Measurements from ENCODE around the gene NCLN.
"Not testable (repeated sequence)": the region's sequence is repeated elsewhere in the genome, so short reads cannot be mapped to it uniquely, and the experiment has no call there.

Gene NCLN

DNA sequence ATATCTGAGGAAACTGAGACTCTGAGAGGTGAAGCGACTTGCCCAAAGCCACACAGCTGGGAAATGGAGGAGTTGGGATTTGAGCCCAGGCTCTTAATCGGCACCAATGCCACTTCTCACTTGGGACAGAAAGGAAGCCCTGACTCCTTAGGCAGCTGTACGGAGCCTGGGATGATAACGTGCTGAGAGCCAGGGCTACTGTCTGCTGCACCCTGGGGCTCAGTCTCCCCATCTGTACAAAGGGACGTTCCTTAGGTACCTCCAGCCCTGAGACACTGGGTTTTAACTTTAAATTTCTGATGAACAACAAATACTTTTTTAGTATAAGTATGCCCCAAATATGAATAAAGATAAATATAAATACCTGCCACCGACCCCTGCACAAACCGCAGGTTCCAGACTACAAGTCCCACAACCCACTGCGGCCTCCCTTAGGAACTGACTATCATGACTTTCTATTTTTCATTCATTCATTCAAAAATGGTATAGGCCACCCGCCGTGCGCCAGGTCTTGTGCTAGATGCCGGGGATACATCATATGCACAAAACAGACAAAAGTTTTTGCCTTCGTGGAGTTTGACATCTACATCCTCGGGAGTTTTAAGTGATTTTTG, 776 bp upstream of the NCLN start:
- DNase-seq, result peak; percentile 81

DNA sequence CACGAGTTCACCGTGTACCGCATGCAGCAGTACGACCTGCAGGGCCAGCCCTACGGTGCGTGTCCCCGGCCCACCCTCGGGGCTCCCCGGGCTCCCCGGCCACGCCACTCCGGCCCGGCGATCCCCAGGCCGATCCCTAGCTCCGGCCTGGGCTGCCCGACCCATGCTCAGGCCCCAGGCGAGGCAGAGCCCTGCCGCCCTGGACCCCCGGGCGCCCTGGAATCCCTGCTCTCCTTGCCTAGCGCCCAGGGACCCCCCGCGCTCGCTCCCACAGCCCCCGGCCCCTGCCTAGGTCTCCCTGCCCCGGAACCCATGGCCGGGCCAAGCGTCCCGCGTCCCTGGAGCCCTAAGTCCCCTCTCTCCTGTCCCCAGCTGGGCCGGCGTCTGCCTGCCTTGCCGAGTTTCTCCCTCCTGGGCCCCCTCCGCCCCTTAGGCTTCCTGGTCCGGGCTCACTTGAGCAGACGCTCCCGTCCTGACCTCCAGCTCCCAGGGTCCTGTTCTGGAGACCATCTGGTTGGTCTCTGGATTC, 494 bp downstream of the NCLN start:
- no peak for DNase-seq

DNA sequence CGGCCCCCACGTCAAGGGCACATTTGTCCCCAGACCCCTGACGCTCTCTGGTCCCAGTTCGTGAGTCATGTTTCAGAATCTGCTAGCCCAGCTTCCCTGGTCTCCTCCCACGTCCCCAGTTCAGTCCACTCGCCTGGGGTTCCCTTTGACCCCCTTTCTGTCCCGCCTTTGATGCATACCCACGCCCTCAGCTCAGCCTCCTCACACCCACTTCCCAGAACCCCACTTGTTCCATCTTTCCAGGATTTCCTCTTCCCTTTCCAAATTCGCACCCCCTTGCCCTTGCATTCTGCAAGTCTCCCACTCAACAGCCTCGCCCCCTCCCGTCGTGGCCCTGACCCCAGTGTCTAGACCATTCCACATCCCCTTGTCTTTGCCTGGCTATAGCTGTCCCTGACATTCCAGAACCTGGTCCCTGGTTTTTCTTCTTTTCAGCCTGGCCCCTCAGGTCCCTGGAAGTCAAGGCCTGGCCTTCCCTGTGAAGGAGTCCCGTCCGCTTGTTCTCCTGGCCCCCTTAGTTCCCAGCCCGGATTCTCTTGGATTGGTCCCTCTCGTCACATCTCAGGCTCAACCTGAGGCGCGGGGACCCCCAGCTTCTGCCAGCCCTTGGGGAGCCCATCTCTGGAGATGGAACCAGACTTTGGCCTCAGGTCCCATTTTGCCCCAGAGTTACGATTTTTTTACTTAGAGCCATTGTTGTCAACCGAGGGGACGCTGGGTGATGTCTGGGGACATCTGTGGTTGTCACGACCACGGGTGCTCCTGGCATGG, 1.3 kb downstream of the NCLN start:
- no peak for DNase-seq

DNA sequence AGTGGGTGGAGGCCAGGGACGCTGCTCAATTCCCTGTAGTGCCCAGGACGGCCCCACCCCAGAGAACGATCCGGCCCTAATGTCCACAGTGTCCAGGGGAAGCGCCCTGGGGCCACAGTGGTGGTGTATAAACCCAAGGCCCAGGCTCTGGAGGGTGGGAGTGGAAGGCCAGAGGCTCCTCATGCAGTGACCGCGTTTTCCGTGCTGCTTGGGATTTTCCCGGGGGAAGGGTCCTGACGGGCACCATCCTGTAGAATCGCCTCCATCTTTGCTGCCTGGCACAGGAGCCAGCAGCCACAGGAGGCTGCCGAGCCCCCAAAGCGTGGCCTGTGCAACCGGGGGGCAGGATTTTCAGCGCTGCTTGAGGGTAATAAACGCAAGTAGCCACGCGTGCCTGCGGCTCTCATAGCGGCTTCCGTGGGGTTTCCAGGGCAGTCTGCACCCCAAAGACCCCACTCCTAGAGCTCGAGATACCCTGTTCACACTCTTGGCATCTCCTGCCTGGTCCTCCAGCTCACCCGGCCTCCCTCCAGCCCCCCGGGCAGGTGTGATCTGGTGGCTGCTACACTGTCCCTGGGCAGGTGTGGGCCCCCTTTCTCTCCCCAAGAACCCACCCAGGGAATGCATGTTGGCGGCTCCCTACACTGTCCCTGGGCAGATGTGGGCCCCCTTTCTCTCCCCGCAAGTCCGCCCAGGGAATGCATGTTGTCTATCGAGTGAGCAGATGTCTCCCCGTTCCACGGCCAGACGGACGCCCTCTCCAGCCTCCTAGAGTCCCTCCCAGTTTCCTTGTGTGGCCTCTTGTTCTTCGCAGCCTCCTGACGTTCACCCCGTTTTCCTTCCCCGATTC, 2.2 kb downstream of the NCLN start:
- DNase-seq, result no peak

DNA sequence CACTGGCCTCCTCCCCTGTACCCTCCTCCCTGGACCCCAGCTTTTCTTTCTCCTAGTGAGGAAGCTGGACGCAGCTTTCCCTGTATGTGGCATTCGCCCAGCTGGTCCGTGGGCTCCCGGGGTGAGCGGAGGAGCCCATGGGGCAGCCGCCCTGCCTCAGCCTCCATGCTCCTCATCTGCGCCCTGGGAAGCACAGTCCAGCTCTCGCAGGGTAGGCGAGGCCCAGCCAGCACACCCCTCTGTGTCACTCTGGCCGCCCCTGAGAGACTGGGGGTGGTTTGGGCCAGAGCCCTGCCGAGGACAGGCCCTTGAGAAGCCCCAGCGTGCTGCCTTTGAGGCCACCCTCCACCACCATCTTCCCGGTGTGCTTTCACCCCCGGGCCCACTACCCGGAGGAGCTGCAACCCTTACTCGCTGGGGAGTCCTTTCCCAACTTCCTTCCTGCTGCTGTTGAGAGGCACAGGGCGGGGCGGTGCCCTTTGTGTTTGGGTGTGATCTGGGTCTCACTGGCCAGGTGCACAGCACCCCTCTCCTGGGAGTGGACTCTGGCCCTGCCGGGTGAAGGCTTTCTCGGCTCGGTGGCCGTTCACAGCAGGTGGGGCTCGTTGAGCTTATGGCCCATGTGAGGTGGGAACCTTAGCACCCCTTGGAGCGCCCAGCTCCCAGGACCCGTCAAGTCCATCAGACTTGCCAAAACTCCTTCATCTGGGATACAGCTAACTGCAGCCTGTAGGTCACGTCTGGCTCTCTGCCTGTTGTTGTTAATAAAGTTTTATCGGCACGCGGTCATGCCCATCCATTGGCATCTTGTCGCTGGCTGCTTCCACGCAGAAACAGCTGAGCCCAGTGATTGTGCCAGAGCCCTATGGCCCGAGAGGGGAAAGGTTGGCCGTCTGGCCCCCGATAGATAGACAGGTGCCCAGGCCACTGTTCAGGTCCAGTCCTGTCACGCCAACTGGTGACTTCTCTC, 3.2 kb downstream of the NCLN start:
- DNase-seq, result no peak

DNA sequence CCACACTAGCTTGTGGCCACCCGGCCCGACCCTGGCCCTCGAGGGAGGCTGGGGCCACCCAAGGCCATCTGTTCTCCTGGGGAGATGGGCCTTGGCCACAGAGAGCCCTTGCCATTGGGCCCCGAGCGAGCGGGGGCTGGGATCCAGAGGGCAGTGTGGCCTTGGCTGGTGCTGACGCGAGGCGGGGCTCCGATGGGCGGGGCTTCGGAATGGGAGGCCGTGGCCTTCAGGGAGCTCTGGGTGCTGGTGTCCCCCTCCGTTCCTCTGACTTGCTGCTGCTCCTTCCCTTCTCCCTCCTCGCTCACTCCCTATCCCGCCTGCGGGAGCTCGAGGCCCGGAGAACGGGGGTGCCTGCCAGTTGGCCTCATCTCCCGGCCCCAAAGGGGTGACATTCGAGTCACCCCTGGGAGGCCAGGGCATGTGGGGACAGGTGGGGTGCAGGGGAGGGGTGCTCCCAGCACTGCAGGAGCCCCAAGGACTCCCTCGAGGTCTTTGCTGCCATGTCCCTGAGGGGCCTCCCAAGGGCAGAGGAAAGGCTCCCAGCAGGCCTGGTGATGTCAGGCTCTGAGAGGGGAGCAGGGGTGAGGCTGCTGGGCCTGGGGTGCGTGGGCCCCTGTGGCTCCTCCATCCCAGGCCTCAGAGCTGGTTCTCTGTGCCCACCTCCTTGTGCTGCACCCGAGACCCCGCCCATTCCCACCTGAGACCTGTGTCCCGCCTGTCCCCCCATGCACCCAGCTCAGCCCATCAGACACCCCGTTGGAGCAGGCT, 4.2 kb downstream of the NCLN start:
- DNase-seq, result no peak

DNA sequence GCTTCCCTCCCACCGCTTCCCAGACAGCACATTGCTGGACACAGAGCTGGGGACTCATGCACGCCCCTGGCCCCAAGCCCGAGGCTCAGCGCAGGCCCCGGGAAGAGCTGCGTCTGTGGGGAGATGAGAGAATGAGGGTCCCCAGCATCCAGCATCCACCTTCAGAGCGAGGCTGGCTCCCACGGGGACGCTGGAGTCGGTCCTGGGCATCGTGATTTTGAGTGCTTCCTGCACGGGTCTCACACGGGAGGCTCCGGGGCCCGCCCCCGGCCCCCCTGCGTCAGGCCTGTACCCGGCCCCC, 4.7 kb downstream of the NCLN start:
- no peak for DNase-seq

DNA sequence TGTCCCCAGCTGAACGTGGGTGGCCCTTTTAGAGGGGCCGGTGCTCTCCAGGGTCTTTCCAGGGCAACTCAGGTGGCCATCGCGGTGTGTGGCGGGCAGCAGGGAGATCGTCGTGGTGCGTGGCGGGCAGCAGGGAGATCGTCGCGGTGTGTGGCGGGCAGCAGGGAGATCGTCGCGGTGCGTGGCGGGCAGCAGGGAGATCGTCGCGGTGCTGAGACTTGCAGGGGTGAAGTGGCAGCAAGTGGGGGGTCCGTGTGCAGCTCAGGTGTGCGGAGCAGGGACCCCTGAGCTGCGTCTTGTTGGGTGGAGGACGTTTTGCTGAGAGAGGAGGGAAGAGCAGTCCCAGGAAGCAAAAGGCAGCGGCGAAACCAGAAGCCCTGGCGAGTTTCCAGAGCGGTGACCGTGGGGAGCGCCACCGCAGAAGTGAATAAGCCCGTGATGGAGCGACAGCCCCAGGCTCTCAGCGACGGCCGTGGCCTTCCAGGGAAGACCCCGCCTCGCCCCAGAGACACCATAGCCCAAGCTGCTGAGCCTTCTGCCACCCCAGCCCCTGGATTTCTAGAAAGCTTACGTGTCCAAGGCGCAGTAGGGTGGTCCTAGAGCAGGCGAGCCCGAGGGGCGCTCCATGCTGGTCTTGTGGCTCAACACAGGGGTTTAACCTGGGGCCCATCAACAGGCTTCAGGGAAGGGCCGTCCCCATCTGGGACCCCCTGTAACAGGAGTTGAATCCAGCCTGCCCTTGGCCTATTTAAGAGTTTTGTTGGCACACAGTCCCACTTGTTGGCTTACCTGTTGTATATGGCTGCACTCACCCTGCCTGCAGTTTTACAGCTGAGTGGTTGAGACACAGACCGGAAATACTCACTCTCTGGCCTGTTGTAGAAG, 5.4 kb downstream of the NCLN start:
- no peak for DNase-seq

DNA sequence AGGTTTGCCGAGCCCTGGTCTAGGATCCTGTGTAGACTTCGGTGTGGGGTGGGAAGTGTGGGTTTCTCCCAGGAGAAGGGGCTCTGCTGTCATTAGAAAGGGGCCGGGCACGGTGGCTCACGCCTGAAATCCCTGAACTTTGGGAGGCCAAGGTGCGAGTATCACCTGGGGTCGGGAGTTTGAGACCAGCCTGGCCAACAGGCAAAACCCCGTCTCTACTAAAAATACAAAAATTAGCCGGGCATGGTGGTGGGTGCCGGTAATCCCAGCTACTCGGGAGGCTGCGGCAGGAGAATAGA, 6.0 kb downstream of the NCLN start:
- DNase-seq, result not testable (repeated sequence)

DNA sequence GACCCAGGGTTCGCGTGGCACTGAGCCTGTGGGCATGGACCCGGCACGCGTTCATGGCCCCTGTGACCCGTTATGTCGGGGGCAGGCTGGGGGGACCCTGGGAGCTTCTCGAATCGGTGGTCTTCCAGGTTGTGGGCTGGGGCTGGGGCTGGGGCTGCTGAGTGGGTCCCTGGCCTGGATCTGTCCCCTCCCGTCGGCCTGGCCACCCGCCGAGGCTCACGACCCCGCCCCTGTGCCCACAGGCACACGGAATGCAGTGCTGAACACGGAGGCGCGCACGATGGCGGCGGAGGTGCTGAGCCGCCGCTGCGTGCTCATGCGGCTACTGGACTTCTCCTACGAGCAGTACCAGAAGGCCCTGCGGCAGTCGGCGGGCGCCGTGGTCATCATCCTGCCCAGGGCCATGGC, 6.5 kb downstream of the NCLN start:
- no peak for DNase-seq

DNA sequence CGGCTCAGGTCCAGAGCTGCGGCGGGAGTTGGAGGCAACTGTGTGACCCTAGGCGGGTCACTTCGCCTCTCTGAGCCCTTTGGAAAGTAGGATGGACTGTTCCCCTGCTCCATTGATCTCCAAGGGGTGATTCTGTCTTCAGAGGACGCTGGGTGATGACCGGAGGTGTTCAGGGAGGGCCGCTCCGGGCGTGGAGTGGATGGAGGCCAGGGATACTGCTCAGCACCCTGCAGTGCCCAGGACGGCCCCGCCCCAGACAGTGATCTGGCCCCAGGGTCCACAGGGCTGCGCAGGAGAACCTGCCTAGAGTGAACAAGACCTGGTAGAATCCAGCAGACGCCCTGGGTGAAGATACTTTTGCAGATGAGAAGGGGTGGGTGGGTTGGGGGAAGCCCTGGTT, 7.0 kb downstream of the NCLN start:
- DNase-seq, result no peak

DNA sequence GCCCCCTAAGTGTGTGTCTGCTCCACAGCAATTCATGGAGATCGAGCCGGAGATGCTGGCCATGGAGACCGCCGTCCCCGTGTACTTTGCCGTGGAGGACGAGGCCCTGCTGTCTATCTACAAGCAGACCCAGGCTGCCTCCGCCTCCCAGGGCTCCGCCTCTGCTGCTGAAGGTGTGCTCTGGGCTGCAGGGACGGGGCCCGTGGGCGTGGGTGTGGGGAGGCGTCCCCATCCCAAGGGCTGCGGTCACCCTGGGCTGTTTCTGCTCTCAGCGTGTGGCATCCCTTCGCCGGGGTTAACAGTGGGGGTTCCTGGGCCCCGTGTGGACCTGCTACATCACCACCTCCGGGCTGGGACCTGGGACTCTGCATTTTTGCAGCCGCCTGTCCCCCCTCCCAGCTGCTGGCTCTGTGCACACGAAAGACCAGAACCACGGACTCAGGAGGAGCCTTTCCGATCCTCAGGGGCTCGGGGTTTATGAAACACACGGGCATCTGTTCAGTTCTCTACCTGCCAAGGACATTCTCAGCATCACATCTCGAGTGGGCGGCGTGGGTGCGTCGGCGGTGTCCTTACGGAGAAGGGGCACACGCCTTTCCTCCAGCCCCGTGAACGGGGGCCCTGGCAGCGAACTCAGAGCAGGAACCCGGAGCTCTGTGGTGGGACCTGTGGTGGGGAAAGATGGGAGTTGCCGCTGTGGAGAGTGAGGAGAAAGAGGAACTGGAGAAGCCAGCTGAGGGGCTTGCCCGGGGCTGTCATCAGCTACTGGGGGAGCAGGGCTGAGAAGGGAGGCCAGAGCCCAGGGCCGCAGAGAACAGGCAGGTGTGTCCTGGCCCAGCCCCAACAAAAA, 7.8 kb downstream of the NCLN start:
- DNase-seq, result no peak

DNA sequence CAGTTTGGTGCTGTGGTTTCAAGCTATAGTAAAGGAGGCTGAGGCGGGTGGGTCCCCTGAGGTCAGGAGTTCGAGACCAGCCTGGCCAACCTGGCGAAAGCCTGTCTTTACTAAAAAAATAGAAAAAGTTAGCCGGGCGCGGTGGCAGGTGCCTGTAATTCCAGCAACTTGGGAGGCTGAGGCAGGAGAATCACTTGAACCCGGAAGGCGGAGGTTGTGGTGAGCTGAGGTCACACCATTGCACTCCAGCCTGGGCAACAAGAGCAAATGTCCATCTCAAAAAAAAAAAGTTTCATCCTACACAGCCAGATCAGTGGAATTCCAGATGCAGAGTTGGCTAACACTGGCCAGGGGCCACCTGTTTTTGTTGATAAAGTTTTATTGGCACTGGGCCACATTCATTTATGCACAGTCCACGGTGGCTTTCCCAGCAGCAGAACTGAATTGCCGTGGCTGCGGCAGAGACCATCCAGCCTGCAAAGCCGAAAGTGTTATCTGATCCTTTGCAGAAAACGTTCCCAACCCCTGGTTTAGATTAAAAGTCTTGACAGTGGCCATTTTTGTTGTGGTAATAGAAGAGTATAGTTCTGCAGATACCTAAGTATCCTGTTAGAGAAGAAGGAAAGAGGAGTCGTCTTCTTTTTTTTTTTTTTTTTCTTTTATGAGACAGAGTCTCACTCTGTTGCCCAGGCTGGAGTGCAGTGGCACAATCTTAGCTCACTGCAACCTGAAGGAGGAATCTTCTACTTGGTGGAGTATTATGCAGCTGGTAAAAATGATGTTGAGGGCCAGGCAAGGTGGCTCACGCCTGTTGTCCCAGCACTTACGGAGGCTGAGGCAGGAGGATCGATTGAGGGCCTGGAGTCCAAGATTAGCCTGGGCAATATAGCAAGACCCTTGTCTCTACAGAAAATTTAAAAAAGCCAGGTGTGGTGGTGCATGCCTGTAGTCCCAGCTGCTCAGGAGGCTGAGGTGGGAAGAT, 8.7 kb downstream of the NCLN start:
- DNase-seq, result no peak

DNA sequence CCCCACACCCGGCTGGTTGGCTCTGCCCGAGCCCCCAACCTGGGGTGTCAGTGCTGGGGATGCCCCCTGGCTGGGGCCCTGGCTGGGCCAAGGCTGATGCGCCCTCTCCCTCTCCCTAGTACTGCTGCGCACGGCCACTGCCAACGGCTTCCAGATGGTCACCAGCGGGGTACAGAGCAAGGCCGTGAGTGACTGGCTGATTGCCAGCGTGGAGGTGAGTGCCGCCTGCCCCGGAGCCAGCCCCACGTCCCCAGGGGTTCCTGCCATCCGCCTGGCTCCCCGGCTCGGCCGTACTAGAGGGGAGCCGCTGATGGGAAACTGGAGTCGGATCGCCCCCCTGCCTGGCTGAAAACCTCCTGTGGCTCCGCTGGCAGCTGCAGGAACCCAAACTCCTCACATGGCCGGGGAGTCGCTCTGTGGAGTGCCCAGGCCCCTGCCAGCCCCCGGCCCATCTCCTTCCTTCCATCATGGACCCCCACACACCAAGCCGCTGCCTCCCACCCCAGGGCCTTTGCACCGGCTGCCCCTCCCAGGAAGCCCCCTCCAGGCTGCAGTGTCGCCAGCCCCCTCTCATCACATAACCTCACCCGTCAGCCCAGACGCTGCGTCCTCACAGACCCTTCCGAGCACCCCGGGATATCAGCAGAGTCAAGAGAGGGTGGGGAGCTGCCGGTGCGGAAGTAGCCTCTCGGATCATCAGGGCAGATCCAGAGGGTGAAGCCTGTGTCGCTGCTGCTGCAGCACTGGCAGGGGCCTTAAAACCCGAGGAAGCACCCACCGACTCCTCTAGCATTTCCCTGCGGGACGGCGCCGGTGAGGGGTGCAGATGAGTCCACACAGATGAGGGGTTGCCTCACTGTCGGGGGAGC, 10.6 kb downstream of the NCLN start:
- peak; percentile 63 for DNase-seq

DNA sequence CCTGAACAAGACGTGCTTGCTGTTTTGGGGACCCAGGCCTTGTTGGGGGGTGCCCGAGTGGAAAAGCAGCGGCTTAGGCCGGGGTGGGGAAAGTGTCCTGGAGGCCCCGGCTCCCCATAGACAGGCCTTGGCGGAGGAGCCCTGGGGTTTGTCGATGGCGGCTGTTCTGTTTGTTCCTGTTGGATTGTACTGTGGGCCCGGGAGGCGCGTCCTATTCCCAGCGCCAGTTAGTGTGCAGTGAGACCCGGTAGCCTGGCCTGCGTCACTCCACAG, 11.1 kb downstream of the NCLN start:
- DNase-seq, result no peak

DNA sequence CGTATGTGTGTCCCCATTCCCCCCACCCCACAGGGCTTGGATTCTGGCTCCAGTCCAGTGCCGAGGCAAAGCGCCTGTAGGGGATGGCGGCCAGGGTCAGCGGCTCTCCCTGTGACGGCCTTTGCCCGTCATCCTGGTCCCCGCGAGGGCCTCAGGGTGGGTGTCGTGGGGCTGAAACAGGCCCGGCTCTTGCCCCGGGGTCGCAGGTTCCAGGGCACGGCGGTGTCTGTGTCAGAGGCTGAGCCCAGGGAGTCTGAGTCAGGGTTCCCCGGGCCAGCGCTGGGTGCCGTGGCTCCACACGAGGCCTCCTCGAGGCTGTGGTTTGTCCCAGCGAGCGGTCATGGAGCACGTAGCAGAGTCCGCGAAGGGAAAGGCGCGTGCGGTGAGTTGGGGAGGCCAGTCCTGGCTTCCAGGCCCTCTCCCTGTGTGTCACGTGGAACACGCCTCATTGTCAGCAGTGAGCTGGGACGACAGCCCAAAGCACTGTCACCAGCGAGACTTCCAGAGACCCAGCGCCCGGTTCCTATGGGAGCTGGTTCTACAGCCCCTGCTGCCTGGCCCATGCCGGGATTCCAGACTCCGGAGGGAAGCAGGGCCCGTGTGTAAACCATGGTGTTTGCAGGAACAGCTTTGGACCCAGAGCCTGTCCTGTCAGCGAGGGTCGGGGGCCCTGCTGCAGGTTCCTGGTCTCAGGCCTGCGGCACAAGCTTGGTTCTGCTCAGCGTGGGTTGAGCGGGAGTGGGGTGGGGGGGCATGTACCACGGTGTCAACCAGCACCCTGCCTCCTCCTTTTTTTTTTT, 13.4 kb downstream of the NCLN start:
- DNase-seq, result no peak

DNA sequence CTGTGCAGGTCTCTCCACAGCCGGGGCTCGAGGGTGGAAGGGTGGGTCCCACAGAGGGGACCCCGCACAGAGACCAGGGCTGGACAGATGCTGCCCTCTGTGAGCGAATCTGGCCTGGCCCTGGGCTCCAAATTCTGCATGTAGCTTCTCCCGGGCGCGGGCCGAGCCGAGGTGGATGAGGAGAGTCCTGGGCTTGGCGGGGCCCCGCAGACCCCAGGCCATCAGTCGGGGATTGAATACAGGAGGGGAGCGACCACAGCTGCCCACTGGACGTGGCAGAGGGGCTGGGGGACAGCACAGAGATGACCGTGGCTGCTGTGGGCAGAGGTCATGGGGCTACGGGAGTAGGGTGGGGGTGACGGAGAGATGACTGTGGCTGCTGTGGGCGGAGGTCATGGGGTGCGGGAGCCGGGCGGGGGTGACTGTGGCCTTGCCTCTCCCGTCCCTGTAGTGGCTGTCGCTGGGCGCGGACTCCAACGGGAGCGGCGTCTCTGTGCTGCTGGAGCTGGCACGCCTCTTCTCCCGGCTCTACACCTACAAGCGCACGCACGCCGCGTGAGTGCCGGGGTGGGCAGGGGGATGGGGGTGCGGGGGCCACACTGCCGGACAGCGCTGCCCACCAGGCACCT, 15.5 kb downstream of the NCLN start:
- DNase-seq, result no peak
